ENCODE results near the gene POFUT1.

Gene POFUT1

DNA sequence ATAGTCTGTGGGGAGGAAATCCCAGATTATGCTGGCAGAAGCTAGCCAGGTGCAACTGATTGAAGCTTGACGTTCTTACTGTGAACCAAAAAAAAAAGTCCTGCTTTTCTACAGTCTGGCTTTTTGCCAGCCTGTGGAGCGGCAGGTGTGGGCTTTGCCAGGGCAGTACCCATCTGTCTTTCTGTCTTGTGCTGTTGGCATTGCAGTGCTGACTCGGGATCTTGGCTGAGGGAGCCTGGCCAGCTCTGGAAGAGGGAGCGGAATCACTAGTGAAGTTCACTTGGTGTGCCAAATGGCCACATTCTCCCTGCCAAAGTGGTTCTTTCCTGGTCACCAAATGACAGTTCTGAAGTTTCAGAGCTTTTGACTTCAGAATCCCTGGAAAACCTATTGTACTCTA is 74.8 kb downstream of the POFUT1 start:
- no peak for DNase-seq

- DNase-seq: no peak
Observed at GRCh38 chr20:32285082-32285620, 77.5 kb downstream of the POFUT1 start.

DNA sequence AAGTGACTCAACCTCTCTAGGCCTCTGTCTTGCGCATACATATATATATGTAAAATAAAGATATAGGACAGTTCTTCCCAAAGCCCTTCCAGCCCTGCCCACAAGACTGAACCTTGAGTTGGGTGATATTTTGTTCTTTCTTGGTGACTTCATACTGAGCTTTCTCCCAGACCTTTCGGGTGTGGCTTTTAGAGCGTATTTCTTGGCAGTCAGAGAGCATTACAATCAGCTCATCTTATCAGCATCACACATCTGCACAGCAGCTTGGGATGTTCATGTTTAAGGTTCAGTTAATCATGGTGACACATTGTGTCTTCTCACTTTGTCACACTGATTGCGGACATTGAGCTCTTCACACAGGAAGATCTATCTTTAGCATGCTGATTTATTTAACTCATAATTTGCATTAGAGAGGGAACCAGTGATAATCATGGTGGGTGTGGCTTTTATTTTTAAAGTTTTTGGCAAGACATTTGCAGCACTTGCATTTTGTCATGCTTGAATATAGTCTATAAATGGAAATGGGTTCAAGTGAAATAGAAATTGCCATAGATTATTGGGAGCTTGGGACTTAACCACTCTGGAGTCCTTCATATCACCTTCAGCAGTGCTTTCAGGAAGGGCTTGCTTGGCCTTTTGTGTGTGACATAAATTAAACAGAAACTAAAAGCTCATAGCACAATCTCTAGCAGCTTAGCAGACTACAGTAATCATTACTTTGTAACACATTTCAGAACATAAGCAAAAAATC is 78.1 kb downstream of the POFUT1 start:
- DNase-seq: peak; percentile 17

DNA sequence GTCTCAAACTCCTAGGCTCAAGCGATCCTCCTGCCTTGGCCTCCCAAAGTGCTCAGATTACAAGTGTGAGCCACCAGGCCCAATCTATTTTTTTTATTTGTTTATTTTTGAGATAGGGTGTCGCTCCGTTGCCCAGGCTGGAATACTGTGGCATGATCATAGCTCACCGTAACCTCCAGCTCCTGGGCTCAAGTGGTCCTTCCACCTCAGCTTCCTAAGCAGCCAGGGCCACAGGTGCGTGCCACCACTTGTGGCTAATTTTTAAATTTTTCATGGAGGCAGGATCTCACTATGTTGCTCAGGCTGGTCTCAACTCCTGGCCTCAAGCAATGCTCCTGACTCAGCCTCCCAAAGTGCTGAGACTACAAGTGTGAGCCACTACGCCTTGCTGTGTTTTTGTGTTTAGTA is 79.6 kb downstream of the POFUT1 start:
- no peak for DNase-seq

Data from effector CD4-positive, alpha-beta T cell (primary cell).